ENCODE results near the gene PDCD6IP.
"Not testable (repeated sequence)": the region's sequence is repeated elsewhere in the genome, so short reads cannot be mapped to it uniquely, and the experiment has no call there.

The PDCD6IP gene

GRCh38 chr3:33751336-33751735 is 47.1 kb upstream of the PDCD6IP start:
- no peaks in the 10 kb centered on the region for H3K79me2 ChIP-seq (ENCODE audit: insufficient read depth, low read length)
- no peaks in the 10 kb centered on the region for H3K4me1 ChIP-seq (ENCODE audit: insufficient read depth, low read length, poor library complexity, severe bottlenecking)
- no peaks in the 10 kb centered on the region for H3F3A ChIP-seq (ENCODE audit: low read depth)
- no peak overlapping the region for H3K9ac ChIP-seq (ENCODE audit: low read depth, low read length, poor library complexity, severe bottlenecking)
- H3K9me2 ChIP-seq (replicated peaks; ENCODE audit: low read depth, low read length) = no peaks in the 10 kb centered on the region
- H3K27me3 ChIP-seq (ENCODE audit: insufficient read depth, low read length, poor library complexity, severe bottlenecking) = no peaks in the 10 kb centered on the region
- peaks cover 8% of the 10 kb centered on the region; the same call in 1 of the 2 replicates for H3K9me3 ChIP-seq (ENCODE audit: insufficient read depth, low read depth, low read length)
- H3K4me3 ChIP-seq (ENCODE audit: low read length, poor library complexity, severe bottlenecking) = no peak overlapping the region
- no peaks in the 10 kb centered on the region for H3K36me3 ChIP-seq (ENCODE audit: insufficient read depth, low read length)
- H4K20me1 ChIP-seq (ENCODE audit: insufficient read depth, low read length, poor library complexity, severe bottlenecking) = no peaks in the 10 kb centered on the region
- TF ChIP-seq EZH2phosphoT487 (IDR thresholded peaks at IDR 0.05; ENCODE audit: borderline replicate concordance) = no peak
- TF ChIP-seq CTCF (conservative IDR thresholded peaks at IDR 0.05; ENCODE audit: low read length) = no peak
- no peak overlapping the region for H3K4me2 ChIP-seq (ENCODE audit: low read depth, low read length, poor library complexity, severe bottlenecking)
- H2AFZ ChIP-seq (ENCODE audit: low read length) = no peak overlapping the region

GRCh38 chr3:33754391-33754790 is 44.0 kb upstream of the PDCD6IP start:
- H3F3A ChIP-seq (ENCODE audit: low read depth); H3K36me3 ChIP-seq (ENCODE audit: insufficient read depth, low read length); H3K9me3 ChIP-seq (ENCODE audit: insufficient read depth, low read depth, low read length); H3K4me3 ChIP-seq (ENCODE audit: low read length, poor library complexity, severe bottlenecking); H3K27me3 ChIP-seq (ENCODE audit: insufficient read depth, low read length, poor library complexity, severe bottlenecking); H3K4me1 ChIP-seq (ENCODE audit: insufficient read depth, low read length, poor library complexity, severe bottlenecking); H3K9me2 ChIP-seq (replicated peaks; ENCODE audit: low read depth, low read length); H3K4me2 ChIP-seq (ENCODE audit: low read depth, low read length, poor library complexity, severe bottlenecking); H2AFZ ChIP-seq (ENCODE audit: low read length); H4K20me1 ChIP-seq (ENCODE audit: insufficient read depth, low read length, poor library complexity, severe bottlenecking); H3K9ac ChIP-seq (ENCODE audit: low read depth, low read length, poor library complexity, severe bottlenecking); H3K79me2 ChIP-seq (ENCODE audit: insufficient read depth, low read length): not testable (repeated sequence)

- H3K79me2 ChIP-seq (ENCODE audit: insufficient read depth, low read length) = no peaks in the 10 kb centered on the region
- no peak overlapping the region for H3K4me2 ChIP-seq (ENCODE audit: low read depth, low read length, poor library complexity, severe bottlenecking)
- H3F3A ChIP-seq (ENCODE audit: low read depth) = no peaks in the 10 kb centered on the region
- H4K20me1 ChIP-seq (ENCODE audit: insufficient read depth, low read length, poor library complexity, severe bottlenecking) = no peaks in the 10 kb centered on the region
- H3K9me2 ChIP-seq (replicated peaks; ENCODE audit: low read depth, low read length) = no peaks in the 10 kb centered on the region
- no peaks in the 10 kb centered on the region for H3K4me1 ChIP-seq (ENCODE audit: insufficient read depth, low read length, poor library complexity, severe bottlenecking)
- no peaks in the 10 kb centered on the region for H3K36me3 ChIP-seq (ENCODE audit: insufficient read depth, low read length)
- H2AFZ ChIP-seq (ENCODE audit: low read length) = no peak overlapping the region
- TF ChIP-seq EZH2phosphoT487 (IDR thresholded peaks at IDR 0.05; ENCODE audit: borderline replicate concordance) (no peak), CTCF (conservative IDR thresholded peaks at IDR 0.05; ENCODE audit: low read length) (no peak)
- no peaks in the 10 kb centered on the region for H3K27me3 ChIP-seq (ENCODE audit: insufficient read depth, low read length, poor library complexity, severe bottlenecking)
- H3K9ac ChIP-seq (ENCODE audit: low read depth, low read length, poor library complexity, severe bottlenecking) = no peak overlapping the region
- peaks cover 8% of the 10 kb centered on the region; the same call in 1 of the 2 replicates for H3K9me3 ChIP-seq (ENCODE audit: insufficient read depth, low read depth, low read length)
- H3K4me3 ChIP-seq (ENCODE audit: low read length, poor library complexity, severe bottlenecking) = no peak overlapping the region
Observed at GRCh38 chr3:33758281-33758680, 40.1 kb upstream of the PDCD6IP start.

GRCh38 chr3:33758864-33759263 is 39.6 kb upstream of the PDCD6IP start:
- H4K20me1 ChIP-seq (ENCODE audit: insufficient read depth, low read length, poor library complexity, severe bottlenecking) = no peaks in the 10 kb centered on the region
- no peak overlapping the region for H2AFZ ChIP-seq (ENCODE audit: low read length)
- H3K4me3 ChIP-seq (ENCODE audit: low read length, poor library complexity, severe bottlenecking) = no peak overlapping the region

More at GRCh38 chr3:33758864-33759263, 39.6 kb upstream of the PDCD6IP start:
- Histone ChIP-seq H3K9me2 (replicated peaks; ENCODE audit: low read depth, low read length) (no peaks in the 10 kb centered on the region), H3K27me3 (ENCODE audit: insufficient read depth, low read length, poor library complexity, severe bottlenecking) (no peaks in the 10 kb centered on the region), H3K36me3 (ENCODE audit: insufficient read depth, low read length) (no peaks in the 10 kb centered on the region), H3F3A (ENCODE audit: low read depth) (no peaks in the 10 kb centered on the region), H3K9me3 (ENCODE audit: insufficient read depth, low read depth, low read length) (peaks cover 8% of the 10 kb centered on the region; the same call in 1 of the 2 replicates), H3K4me2 (ENCODE audit: low read depth, low read length, poor library complexity, severe bottlenecking) (no peak overlapping the region), H3K79me2 (ENCODE audit: insufficient read depth, low read length) (no peaks in the 10 kb centered on the region), H3K4me1 (ENCODE audit: insufficient read depth, low read length, poor library complexity, severe bottlenecking) (no peaks in the 10 kb centered on the region), H3K9ac (ENCODE audit: low read depth, low read length, poor library complexity, severe bottlenecking) (no peak overlapping the region)
- TF ChIP-seq EZH2phosphoT487 (IDR thresholded peaks at IDR 0.05; ENCODE audit: borderline replicate concordance) (no peak), CTCF (conservative IDR thresholded peaks at IDR 0.05; ENCODE audit: low read length) (no peak)

Measured in Loucy (cell line).